Psoas muscle (tissue), 8 donors: ENCODE measurements around the gene PHLDB2. TPM values are rescaled to one million over a fixed set of nuclear protein-coding genes. Genes with fewer than 3 reads are reported as not detected.

Experiments used
- ATAC-seq, 4 donors: fragments of 200-7000 bp; cut with Tn5 transposase; one replicate each; pipeline ENCODE4 v1.9.1; 2020; ENCODE audit warnings: moderate library complexity in 3 of 4, mild to moderate bottlenecking in 2 of 4
- DNase-seq, 2 donors: peaks; one replicate each; pipeline ENCODE4 v3.0.0-alpha.2; 2020
- H3K27ac ChIP-seq: fragments of 200-600 bp; one replicate; pipeline ENCODE4 v1.8.0; 2022
- H3K27me3 ChIP-seq, 3 donors: fragments of 200-600 bp in 1 of 3; one replicate each; pipeline versions ENCODE4 v1.6.1 to v1.8.0; 2013 to 2022; ENCODE audit warnings: low read length in 2 of 3, mild to moderate bottlenecking in 2 of 3, moderate library complexity in 1 of 3; ENCODE audit not compliant: insufficient read depth in 3 of 3
- H3K36me3 ChIP-seq, 2 donors: fragments of 200-600 bp in 1 of 2; one replicate each; pipeline versions ENCODE4 v1.6.1 to v1.8.0; 2013 to 2022; ENCODE audit warnings: low read depth in 1 of 2, mild to moderate bottlenecking in 1 of 2, moderate library complexity in 1 of 2; ENCODE audit not compliant: insufficient read depth in 1 of 2
- H3K4me1 ChIP-seq: fragments of 200-600 bp; one replicate; pipeline ENCODE4 v1.8.0; 2022
- H3K4me3 ChIP-seq: fragments of 200-600 bp; one replicate; pipeline ENCODE4 v1.8.0; 2022; ENCODE audit warnings: mild to moderate bottlenecking
- H3K9me3 ChIP-seq: fragments of 200-600 bp; one replicate; pipeline ENCODE4 v1.8.0; 2022
- CTCF ChIP-seq: fragments of 200-600 bp; IDR thresholded peaks from one replicate; pipeline ENCODE4 v1.8.0; 2022; ENCODE audit warnings: antibody characterized with exemption
- WGBS, 3 donors: extraction: QIAGEN DNeasy Blood & Tissue Kit; methylation state at CpG; one replicate each; pipeline versions ENCODE4 v1.1.6 to v1.1.7; 2013; 5-methylcytosine and 5-hydroxymethylcytosine counted together
- intact Hi-C, 2 donors: fragments of 100-400 bp; cut with DNase I; formaldehyde crosslinking; loops; one replicate each; pipeline versions ENCODE4 v1.11.0 to v1.14.2; 2022
- polyA plus RNA-seq, 3 donors: library from polyadenylated mRNA; stranded (reverse); fragments of 200-250 nt; gene quantifications; one replicate each; pipeline ENCODE4 v1.2.3, GENCODE V29; 2013
- total RNA-seq, 4 donors: library from RNA; stranded (reverse); fragmentation: NEBNext Ultra II Directional in 2 of 4; extraction: Animal tissue kit (Norgen Biotek cat#: 25700) in 2 of 4; gene quantifications; one replicate each; pipeline versions ENCODE4 v1.2.1 to v1.2.4, GENCODE V29; 2021 to 2023
- donor health status: healthy with polysubstance abuse.
- donor health status: DM: no; HTN: no; CAD: no; lungs with moderate emphysema.
- donor health status: Bipolar disorder and iron deficiency.
- donor health status: healthy.
- donor health status: DM: yes; HTN: yes; CAD: no.
- donor health status: DM: no; HTN: no; CAD: no.
- donor health status: DM: no; HTN: no; CAD: no.
- donor health status: DM: yes; HTN: yes; CAD: no.

Gene PHLDB2
- total and polyA plus RNA-seq, 7 donors = 2.9 to 8.5 (median 5.6) TPM

GRCh38 chr3:111978583-111979433, 119.7 kb downstream of the PHLDB2 start, which contains the start of gene ABHD10:
Gene ABHD10 (plus strand): TSS chr3:111979026. CDS start chr3:111979062, 36 bp downstream.
- intact Hi-C loops = no loop called here

GRCh38 chr3:111979434-111980038, 120.5 kb downstream of the PHLDB2 start:
- Histone ChIP-seq H3K36me3 (peaks cover 0 to 2% of the 10 kb centered on the region in 2 donors), H3K4me3 (peak overlapping the region; percentile 89), H3K27me3 (no peaks in the 10 kb centered on the region), H3K9me3 (no peaks in the 10 kb centered on the region), H3K4me1 (peaks cover 10% of the 10 kb centered on the region), H3K27ac (peak overlapping the region; percentile 74)
- intact Hi-C loops = no loop called here
- 13 to 20% (median 14%) methylated on average over 5 of the region's 5 CpGs for WGBS, 3 donors
- peak in 1 of 4 donors; percentile 8 for ATAC-seq
- no peak for TF ChIP-seq CTCF
- no peak for DNase-seq

More at GRCh38 chr3:111978583-111979433, 119.7 kb downstream of the PHLDB2 start, which contains the start of gene ABHD10:
- H3K9me3 ChIP-seq = no peaks in the 10 kb centered on the region
- peak; percentile 98 to 99 for DNase-seq
- H3K27me3 ChIP-seq = no peaks in the 10 kb centered on the region
- ATAC-seq = peak; percentile 95 to 99 (median 98)
- H3K36me3 ChIP-seq = peaks cover 0 to 6% of the 10 kb centered on the region in 2 donors
- peak within 1 kb of the TSS; percentile 74 for H3K27ac ChIP-seq
- 1% methylated on average over 61 of the region's 61 CpGs for WGBS, 3 donors
- no peak for TF ChIP-seq CTCF
- peak within 1 kb of the TSS; percentile 89 for H3K4me3 ChIP-seq
- peaks cover 10% of the 10 kb centered on the region for H3K4me1 ChIP-seq

- TF ChIP-seq CTCF = no peak
- no peaks in the 10 kb centered on the region for H3K27me3 ChIP-seq
- H3K4me1 ChIP-seq = peaks cover 10% of the 10 kb centered on the region
- no peak overlapping the region for H3K4me3 ChIP-seq
- DNase-seq (no peak), ATAC-seq (no peak)
- H3K9me3 ChIP-seq = no peaks in the 10 kb centered on the region
- intact Hi-C loops = no loop called here
- WGBS, 3 donors = 91 to 94% (median 91%) methylated on average over 10 of the region's 10 CpGs
- H3K36me3 ChIP-seq = no peaks in the 10 kb centered on the region
- H3K27ac ChIP-seq = no peak overlapping the region
Measured at GRCh38 chr3:111980716-111981456, 121.8 kb downstream of the PHLDB2 start.

GRCh38 chr3:111981457-111981763, 122.3 kb downstream of the PHLDB2 start:
- Histone ChIP-seq H3K27me3 (no peaks in the 10 kb centered on the region), H3K27ac (no peak overlapping the region), H3K4me3 (no peak overlapping the region), H3K9me3 (no peaks in the 10 kb centered on the region), H3K36me3 (peaks cover 0 to under 1% of the 10 kb centered on the region in 2 donors), H3K4me1 (peaks cover 10% of the 10 kb centered on the region)
- intact Hi-C loops = no loop called here
- ATAC-seq (no peak), DNase-seq (no peak)
- 57 to 78% (median 60%) methylated on average over 3 of the region's 3 CpGs for WGBS, 3 donors
- TF ChIP-seq CTCF = no peak
